Measurements from ENCODE around the gene PM20D2. TPM values are rescaled to one million over a fixed set of nuclear protein-coding genes. Genes with fewer than 3 reads are reported as not detected.

PM20D2 gene
- total RNA-seq, 1 donor from 2014 or later, result 11.8 TPM

DNA sequence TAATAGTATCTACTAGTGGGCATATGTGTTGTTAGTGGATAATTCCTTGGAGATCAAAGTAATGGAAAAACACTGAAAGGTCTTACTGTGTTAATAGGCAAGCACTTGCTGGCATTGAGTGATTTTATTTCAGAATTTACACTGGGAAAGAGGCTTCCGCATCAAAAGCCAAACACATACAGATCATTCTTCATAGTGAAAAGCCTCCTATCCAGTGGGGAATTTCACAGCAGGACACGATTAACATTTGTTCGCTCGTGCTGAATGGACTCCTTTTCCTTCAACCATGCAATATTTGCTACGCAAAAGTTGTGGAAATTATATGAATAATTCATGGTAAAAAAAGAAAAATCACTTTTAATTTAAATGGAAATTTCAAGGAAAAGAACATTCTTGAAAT, 44.9 kb downstream of the PM20D2 start:
- no peak for DNase-seq
- intact Hi-C loops (cut with micrococcal nuclease), result no loop called here
- no peak for ATAC-seq

DNA sequence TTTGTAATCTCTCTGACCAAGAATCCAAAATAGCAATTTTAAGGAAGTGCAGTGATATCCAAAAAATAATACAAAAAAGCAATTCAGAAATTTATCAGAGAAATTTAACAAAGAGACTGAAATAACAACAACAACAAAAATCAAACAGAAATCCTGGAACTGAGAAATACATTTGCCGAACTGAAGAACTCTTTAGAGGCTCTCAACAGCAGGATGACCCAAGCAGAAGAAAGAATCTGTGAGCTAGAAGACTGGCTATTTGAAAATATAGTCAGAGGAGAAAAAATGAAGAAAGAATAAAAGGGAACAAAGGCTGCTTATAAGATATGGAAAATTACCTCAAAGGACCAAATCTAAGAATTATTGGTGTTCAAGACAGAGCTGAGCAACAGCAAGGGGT, 48.7 kb downstream of the PM20D2 start:
- intact Hi-C loops (cut with micrococcal nuclease), result no loop called here
- DNase-seq (no peak), ATAC-seq (no peak)

DNA sequence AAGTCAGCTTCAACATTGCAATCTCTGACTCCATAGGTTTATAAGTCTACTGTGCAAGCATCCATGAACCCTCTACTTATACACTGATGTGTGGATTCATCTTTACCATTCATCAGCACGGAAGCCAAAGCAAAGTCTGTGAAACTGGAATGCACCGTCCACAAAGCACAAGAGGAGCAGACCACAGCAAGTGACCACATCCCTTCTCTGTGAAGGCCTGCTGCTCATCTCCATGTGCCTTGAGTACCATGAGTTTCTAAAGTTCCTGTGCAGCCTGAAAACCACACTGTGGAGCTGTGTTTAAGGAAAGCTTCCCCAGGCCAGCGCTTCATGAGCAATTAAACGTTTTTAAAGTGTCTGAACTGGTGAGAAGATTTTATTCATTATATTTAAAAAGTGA, 51.3 kb downstream of the PM20D2 start:
- intact Hi-C loops (cut with micrococcal nuclease), result no loop called here
- DNase-seq (no peak), ATAC-seq (no peak)

DNA sequence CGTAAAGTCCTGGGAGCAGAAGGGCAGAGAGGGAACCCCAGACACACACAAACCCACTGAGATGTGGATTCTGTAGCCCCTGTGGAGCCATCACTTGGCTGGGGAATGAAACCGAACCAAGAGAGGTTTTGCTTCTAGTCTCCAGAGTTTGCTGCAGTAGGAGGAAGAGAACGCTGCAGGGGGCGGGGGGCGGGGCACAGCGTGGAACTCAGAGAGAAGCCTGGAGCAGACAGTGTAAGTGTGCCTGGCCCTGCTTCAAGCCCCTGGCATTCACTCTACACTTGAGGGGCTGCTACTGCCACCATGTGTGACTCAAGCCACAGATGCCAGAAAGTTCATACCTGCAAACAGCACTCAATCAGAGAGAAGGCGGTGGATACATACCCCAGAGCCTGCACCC, 52.4 kb downstream of the PM20D2 start:
- no peak for DNase-seq
- intact Hi-C loops (cut with micrococcal nuclease), result no loop called here
- ATAC-seq, result no peak

DNA sequence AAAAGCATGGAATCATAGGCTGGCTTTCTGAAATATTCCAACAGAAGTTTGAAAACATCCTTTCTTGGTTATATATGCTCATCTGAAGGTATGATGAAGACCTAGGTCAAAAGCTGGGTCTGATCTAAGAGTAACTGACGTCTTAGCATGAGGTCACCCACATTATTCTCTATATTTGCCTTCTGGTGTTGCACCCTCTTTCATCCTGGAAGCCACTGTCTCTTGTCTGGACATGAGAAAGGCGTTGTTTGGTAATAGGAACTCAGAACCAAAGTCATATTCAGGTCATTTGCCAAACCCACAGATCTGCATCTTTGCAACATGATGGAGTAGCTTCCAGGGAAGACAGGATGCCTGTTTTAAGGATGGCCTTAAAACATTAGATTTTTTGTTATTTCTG, 53.7 kb downstream of the PM20D2 start:
- intact Hi-C loops (cut with micrococcal nuclease), result no loop called here
- ATAC-seq (no peak), DNase-seq (no peak)

DNA sequence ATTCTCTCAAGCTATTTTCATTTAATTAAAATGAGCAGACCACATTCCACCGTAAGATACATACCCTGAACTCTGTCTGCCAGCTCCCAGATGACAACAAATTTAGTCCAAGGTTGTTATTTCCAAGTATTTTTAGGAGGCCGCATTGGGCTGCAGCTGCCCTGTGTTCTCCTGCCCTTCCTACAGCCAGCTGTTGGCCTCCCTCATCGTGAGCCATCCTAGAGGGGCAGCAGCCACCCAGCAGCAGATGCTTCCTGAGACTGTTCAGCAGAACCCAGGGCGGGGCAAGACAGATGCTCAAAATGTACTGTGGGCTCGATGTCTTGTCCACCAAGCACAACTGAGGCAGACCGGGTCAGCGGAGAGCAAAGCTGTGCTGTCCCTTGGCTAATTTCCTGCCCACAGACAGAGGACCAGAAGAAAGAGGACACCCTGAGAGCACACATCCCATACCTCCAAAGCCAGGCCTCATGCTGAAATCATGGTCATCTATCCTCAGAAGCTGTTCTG, 54.9 kb downstream of the PM20D2 start:
- ATAC-seq (no peak), DNase-seq (no peak)
- intact Hi-C loops (cut with micrococcal nuclease), result no loop called here

DNA sequence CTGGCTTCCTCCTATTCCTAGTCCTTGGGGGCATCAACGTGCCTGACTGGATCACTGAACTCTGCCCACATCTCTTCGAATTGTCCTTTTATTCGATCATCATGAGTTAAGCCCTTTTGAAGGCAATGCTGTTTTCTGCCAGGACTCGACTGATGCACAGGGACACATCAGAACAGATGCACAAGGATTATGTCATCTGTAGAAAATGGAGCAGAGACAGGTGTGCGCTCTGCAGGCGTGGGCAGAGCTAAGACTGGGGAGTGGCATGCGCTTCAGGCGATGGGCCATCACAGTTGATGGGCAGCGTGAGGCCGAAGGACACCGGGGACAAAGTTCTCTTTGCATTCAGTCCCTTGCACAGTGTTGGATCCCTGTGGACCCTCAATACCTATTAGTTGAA, 58.2 kb downstream of the PM20D2 start:
- intact Hi-C loops (cut with micrococcal nuclease), result no loop called here
- ATAC-seq, result no peak
- no peak for DNase-seq

DNA sequence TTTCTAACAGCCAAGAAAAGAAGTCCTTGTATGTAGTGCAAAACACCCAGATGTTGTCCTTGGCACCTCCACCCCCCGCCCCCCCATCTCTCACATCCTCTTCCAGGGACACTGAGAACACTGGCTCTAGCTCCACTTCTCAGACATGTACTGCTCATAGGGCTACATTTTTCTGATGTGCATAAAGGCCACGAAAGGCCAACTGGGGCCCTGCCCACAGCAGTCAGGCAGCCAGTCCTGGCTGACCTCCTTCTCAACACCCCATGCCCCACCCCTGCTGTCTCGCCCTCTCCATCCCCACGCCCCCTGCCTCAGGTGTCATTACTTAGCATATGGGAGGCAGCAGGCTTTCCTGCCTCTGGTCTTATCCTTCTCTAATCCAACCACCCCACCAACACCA, 60.0 kb downstream of the PM20D2 start:
- DNase-seq (no peak), ATAC-seq (no peak)
- intact Hi-C loops (cut with micrococcal nuclease), result no loop called here

DNA sequence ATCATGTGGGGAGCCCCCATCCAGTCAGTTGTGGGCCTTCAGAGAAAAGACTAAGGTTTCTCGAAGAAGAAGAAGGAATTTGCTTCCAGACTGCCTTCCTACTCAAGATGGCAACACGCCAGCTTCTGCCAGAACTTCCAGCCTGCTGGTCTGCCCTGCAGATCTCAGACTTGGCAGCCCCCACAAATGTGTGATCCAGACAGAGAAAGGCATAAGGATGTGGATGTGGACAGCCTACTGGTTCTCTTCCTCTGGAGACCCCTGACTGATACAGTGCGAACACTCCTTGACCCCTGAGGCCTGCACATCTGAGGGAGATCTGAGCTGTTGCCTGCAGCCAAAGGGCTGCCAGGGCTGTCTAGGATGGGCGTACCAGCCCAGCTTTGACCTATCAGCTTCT, 62.7 kb downstream of the PM20D2 start:
- no peak for DNase-seq
- intact Hi-C loops (cut with micrococcal nuclease), result no loop called here
- no peak for ATAC-seq

DNA sequence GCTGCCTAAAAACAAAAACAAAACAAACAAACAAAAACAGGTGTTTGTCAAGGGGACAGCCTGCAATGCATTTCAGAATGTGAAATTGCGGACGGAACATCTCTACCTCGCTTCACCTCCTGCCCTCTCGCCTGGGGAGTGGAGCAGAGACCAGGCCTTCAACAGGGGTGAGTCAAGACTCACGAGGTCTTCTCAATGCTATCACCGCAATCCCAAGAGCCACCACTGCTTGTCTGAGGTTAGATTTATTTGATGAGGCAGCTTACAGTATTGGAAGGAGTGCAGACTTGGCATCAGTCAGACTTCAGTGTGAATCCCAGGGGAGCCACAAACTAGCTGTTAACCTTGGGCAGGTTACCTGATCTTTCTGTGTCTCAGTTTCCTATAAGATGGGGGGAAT, 63.6 kb downstream of the PM20D2 start:
- ATAC-seq, result no peak
- no peak for DNase-seq
- intact Hi-C loops (cut with micrococcal nuclease), result no loop called here

DNA sequence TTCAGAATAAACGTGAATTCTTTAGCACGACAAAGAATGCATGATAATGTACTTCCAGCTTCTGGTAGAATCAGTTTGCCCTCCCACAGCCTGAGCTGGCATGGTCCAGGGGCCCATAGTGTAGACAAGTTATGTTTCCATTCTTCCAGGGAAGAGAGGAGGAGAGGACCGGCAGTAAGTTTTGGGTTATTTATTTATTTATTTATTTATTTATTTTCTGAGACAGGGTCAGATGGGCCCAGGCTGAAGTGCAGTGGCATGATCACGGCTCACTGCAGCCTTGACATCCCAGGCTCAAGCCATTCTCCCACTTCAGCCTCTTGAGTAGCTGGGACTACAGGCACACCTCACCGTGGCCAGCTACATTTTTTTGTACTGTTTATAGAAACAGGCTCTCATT, 66.6 kb downstream of the PM20D2 start:
- intact Hi-C loops (cut with micrococcal nuclease), result no loop called here
- ATAC-seq (no peak), DNase-seq (no peak)

DNA sequence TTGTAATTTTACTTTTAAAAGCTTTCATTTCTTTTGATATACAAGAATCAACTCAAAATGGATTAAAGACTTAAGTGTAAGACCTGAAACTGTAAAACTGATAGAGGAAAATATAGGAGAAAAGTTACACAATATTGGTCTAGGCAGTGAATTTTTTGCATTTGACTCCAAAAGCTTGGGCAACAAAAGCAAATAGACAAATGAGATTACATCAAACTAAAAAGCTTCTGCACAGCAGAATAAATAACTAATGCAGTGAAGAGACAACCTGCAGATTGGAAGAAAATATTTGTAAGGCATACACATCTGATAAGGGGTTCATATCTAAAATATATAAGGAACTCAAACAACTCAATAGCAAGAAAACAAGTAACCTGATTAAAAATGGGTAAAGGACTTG, 68.3 kb downstream of the PM20D2 start:
- ATAC-seq, result no peak
- DNase-seq, result no peak
- intact Hi-C loops (cut with micrococcal nuclease), result no loop called here

Other genes starting within 250 kb of the PM20D2 start
- 8.4 TPM for gene RNGTT, start 182.4 kb upstream of the PM20D2 start, total RNA-seq
- 161 TPM for gene PNRC1, start 65.3 kb upstream of the PM20D2 start, total RNA-seq
- gene SRSF12, start 28.0 kb upstream of the PM20D2 start, total RNA-seq, result 0.07 TPM
- gene GABRR1, start 71.3 kb downstream of the PM20D2 start, total RNA-seq, result not detected
- gene GABRR2, start 169.2 kb downstream of the PM20D2 start, total RNA-seq, result 0.52 TPM
- 13.6 TPM for gene UBE2J1, start 206.7 kb downstream of the PM20D2 start, total RNA-seq

All from left ventricle myocardium superior (tissue), 1 donor.